SK-N-SH treated with all-trans-retinoic acid at 6 μM for 48 hours (cell line): ENCODE data around the gene UGT1A9.
A peak's percentile ranks its signal among the peaks of the same experiment; 100 is the strongest.
"Not testable (repeated sequence)": the region's sequence is repeated elsewhere in the genome, so short reads cannot be mapped to it uniquely, and the experiment has no call there.

ENCODE experiments used
- ATAC-seq: fragments of 200-7000 bp; cut with Tn5 transposase; 3 replicates; pipeline ENCODE4 v1.9.1; 2020; ENCODE audit warnings: mild to moderate bottlenecking, moderate library complexity
- ARNTL ChIP-seq: fragments of 450-650 bp; formaldehyde crosslinking; IDR thresholded peaks from 2 replicates; pipeline ENCODE4 v1.5.0; 2020; ENCODE audit warnings: low read depth, mild to moderate bottlenecking, moderate library complexity, borderline replicate concordance
- BACH2 ChIP-seq: fragments of 250-450 bp; sonication (Bioruptor Pico); IDR thresholded peaks from 2 replicates; pipeline ENCODE4 v1.9.0; 2021; ENCODE audit warnings: mild to moderate bottlenecking, borderline replicate concordance
- ESRRG ChIP-seq: fragments of 250-450 bp; sonication (Bioruptor Pico); IDR thresholded peaks from 2 replicates; pipeline ENCODE4 v1.6.1; 2021; ENCODE audit warnings: mild to moderate bottlenecking
- GLIS3 ChIP-seq: fragments of 250-450 bp; sonication (Bioruptor Pico); IDR thresholded peaks from 2 replicates; pipeline ENCODE4 v1.5.0; 2020; ENCODE audit warnings: mild to moderate bottlenecking, moderate library complexity
- ISL1 ChIP-seq: fragments of 250-450 bp; sonication (Bioruptor Pico); IDR thresholded peaks from 2 replicates; pipeline ENCODE4 v2.1.2; 2022; ENCODE audit warnings: mild to moderate bottlenecking, moderate library complexity
- RARB ChIP-seq: fragments of 250-450 bp; sonication (Bioruptor Pico); IDR thresholded peaks from 2 replicates; pipeline ENCODE4 v1.8.0; 2021; ENCODE audit warnings: mild to moderate bottlenecking, moderate library complexity
- SNAI2 ChIP-seq: fragments of 250-450 bp; sonication (Bioruptor Pico); IDR thresholded peaks from 2 replicates; pipeline ENCODE4 v1.5.0; 2020; ENCODE audit warnings: mild to moderate bottlenecking, moderate library complexity
- TCF4 ChIP-seq: fragments of 250-450 bp; sonication (Bioruptor Pico); IDR thresholded peaks from 2 replicates; pipeline ENCODE4 v1.8.0; 2021; ENCODE audit warnings: mild to moderate bottlenecking, moderate library complexity, borderline replicate concordance
- TOX ChIP-seq: fragments of 250-450 bp; sonication (Bioruptor Pico); IDR thresholded peaks from 2 replicates; pipeline ENCODE4 v1.8.0; 2021; ENCODE audit warnings: mild to moderate bottlenecking, moderate library complexity, borderline replicate concordance
- ZFP3 ChIP-seq: fragments of 250-450 bp; sonication (Bioruptor Pico); IDR thresholded peaks from 2 replicates; pipeline ENCODE4 v1.5.0; 2020; ENCODE audit warnings: mild to moderate bottlenecking, moderate library complexity
- ZFP30 ChIP-seq: fragments of 450-650 bp; formaldehyde crosslinking; IDR thresholded peaks from 2 replicates; pipeline ENCODE4 v1.5.0; 2022; ENCODE audit warnings: mild to moderate bottlenecking, moderate library complexity
- ZNF70 ChIP-seq: fragments of 450-650 bp; formaldehyde crosslinking; IDR thresholded peaks from 2 replicates; pipeline ENCODE4 v1.5.0; 2020; ENCODE audit warnings: mild to moderate bottlenecking, moderate library complexity
- TF ChIP-seq, protein P1 (sequence below): fragments of 250-450 bp; sonication (Bioruptor Pico); IDR thresholded peaks from 2 replicates; pipeline ENCODE4 v1.5.1; 2020; ENCODE audit warnings: low read depth, mild to moderate bottlenecking, moderate library complexity
- TF ChIP-seq, protein P2 (sequence below): fragments of 250-450 bp; sonication (Bioruptor Pico); IDR thresholded peaks from 2 replicates; pipeline ENCODE4 v1.5.1; 2021; ENCODE audit warnings: mild to moderate bottlenecking, moderate library complexity
- TF ChIP-seq, protein P3 (sequence below): fragments of 250-450 bp; sonication (Bioruptor Pico); IDR thresholded peaks from 2 replicates; pipeline ENCODE4 v1.5.0; 2020; ENCODE audit warnings: mild to moderate bottlenecking, moderate library complexity

UGT1A9 gene

DNA sequence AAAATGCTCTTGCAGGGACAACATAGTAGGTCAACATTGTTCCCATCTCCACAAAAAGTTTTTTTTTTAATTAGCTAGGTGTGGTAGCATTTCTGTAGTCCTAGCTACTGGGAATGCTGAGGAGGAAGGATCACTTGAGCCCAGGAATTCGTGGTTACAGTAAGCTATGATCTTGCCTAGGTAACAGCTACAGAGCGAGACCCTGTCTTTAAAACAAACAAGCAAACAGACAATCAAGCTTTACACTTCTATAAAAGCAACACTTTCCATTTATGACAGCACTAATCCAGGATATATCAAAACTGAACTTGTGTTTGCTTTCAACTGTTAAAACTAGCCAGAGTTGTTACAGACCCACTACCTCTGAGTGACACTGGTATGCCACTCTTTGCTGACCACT, 69.2 kb downstream of the UGT1A9 start (continued):
- TF ChIP-seq, protein P1, sequence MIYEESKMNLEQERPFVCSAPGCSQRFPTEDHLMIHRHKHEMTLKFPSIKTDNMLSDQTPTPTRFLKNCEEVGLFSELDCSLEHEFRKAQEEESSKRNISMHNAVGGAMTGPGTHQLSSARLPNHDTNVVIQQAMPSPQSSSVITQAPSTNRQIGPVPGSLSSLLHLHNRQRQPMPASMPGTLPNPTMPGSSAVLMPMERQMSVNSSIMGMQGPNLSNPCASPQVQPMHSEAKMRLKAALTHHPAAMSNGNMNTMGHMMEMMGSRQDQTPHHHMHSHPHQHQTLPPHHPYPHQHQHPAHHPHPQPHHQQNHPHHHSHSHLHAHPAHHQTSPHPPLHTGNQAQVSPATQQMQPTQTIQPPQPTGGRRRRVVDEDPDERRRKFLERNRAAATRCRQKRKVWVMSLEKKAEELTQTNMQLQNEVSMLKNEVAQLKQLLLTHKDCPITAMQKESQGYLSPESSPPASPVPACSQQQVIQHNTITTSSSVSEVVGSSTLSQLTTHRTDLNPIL (CRISPR knock-in tag): no peak
- no peak for TF ChIP-seq ZNF70 (CRISPR knock-in tag)
- TF ChIP-seq, all 23 proteins: peak for 0

DNA sequence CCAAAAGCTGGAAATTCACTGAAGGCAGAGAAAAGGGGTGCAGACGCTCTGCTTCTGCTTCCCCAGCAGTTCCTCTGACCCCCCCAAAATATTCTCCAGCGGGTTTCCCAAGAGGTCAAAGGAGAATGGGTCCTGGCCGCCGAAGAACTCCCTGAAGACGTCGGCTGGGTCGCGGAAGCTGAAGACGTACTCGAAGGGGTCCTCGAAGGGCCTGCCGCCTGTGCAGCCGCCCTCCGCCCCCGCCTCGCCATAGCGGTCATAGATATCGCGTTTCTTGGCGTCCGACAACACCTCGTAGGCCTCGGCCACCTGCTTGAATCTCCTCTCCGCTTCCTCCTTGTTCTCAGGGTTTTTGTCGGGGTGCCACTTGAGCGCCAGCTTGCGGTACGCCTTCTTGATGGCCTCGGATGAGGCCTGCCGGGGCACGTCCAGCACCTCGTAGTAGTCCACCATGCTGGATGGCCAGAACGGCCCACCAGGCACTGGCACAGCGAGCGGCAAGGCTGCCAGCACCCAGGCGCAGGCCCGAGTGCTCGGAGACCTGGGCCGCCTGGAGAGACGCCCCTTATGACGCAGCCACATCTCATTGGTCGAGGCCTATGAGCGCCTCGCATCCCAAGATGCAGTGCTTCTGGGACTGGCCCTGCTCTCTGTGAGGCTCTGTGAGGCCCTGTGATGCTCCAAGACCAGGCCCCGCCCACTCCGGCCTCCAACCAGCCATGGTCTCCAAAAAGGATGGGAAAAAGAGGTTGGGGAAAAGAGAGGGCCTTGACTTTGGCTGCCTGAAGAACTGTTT, 72.0 kb downstream of the UGT1A9 start:
- ATAC-seq: no peak
- TF ChIP-seq SNAI2 (CRISPR knock-in tag) (no peak), TCF4 (CRISPR knock-in tag) (no peak), BACH2 (CRISPR knock-in tag) (no peak), GLIS3 (CRISPR knock-in tag) (no peak), ZFP30 (CRISPR knock-in tag) (no peak), ESRRG (CRISPR knock-in tag) (no peak), ARNTL (CRISPR knock-in tag) (no peak), ISL1 (CRISPR knock-in tag) (no peak), TOX (no peak), RARB (no peak)
- TF ChIP-seq, protein P2, sequence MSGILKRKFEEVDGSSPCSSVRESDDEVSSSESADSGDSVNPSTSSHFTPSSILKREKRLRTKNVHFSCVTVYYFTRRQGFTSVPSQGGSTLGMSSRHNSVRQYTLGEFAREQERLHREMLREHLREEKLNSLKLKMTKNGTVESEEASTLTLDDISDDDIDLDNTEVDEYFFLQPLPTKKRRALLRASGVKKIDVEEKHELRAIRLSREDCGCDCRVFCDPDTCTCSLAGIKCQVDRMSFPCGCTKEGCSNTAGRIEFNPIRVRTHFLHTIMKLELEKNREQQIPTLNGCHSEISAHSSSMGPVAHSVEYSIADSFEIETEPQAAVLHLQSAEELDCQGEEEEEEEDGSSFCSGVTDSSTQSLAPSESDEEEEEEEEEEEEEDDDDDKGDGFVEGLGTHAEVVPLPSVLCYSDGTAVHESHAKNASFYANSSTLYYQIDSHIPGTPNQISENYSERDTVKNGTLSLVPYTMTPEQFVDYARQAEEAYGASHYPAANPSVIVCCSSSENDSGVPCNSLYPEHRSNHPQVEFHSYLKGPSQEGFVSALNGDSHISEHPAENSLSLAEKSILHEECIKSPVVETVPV (CRISPR knock-in tag): no peak
- TF ChIP-seq, protein P1 (CRISPR knock-in tag): no peak
- TF ChIP-seq, protein P3, sequence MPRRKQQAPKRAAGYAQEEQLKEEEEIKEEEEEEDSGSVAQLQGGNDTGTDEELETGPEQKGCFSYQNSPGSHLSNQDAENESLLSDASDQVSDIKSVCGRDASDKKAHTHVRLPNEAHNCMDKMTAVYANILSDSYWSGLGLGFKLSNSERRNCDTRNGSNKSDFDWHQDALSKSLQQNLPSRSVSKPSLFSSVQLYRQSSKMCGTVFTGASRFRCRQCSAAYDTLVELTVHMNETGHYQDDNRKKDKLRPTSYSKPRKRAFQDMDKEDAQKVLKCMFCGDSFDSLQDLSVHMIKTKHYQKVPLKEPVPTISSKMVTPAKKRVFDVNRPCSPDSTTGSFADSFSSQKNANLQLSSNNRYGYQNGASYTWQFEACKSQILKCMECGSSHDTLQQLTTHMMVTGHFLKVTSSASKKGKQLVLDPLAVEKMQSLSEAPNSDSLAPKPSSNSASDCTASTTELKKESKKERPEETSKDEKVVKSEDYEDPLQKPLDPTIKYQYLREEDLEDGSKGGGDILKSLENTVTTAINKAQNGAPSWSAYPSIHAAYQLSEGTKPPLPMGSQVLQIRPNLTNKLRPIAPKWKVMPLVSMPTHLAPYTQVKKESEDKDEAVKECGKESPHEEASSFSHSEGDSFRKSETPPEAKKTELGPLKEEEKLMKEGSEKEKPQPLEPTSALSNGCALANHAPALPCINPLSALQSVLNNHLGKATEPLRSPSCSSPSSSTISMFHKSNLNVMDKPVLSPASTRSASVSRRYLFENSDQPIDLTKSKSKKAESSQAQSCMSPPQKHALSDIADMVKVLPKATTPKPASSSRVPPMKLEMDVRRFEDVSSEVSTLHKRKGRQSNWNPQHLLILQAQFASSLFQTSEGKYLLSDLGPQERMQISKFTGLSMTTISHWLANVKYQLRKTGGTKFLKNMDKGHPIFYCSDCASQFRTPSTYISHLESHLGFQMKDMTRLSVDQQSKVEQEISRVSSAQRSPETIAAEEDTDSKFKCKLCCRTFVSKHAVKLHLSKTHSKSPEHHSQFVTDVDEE (CRISPR knock-in tag): no peak
- TF ChIP-seq, all 23 proteins: peak for 0

DNA sequence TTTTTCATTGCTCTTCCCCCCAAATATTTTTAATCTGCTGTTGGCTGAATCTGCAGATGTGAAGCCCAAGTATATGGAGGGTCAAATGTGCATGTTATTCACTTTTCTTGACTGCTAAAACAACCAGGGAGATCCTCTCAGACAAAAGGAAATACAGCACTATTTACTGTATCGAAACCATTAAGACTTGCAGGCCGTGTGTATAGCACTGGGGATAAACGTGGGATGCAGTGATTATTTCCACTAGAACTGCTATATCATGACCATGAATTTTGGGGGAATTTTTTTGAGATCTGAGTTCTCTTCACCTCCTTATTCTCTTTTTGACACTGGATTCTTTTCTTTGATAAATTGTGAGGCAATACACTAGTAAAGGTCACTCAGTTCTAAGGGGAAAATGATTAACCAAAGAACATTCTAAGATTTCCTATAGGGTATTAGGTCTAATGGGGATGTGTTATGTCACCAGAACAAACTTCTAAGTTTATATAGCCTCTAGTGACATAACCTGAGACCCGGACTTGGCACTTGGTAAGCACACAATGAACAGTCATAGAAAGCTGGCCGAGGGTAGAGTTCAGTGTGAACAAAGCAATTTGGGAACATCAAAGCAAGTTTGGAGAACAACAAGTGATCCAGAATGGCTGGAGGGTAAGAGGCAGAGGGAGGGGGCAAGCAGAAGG, 73.5 kb downstream of the UGT1A9 start:
- no peak for ATAC-seq
- TF ChIP-seq, protein P1 (CRISPR knock-in tag): no peak
- TF ChIP-seq TCF4 (CRISPR knock-in tag): no peak

DNA sequence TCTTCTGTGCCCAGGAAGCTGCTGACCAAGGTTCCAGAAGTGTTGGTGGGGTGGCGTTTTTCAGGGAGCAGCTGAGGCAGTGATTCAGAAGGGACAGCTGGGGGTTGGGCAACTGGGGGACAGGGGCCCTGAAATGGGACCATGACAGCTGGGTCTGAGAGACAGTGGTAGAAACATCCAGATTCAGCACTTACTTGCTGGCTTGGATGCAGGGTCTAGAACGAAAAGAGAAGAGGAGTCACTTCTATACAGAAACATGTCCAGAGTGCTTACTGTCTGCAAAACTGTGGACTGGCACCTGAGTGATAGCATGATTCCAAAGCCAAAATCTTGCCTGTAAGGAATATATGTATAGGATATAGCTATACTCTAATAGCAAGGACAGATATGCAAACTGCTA, 74.1 kb downstream of the UGT1A9 start:
- ATAC-seq: not testable (repeated sequence)

DNA sequence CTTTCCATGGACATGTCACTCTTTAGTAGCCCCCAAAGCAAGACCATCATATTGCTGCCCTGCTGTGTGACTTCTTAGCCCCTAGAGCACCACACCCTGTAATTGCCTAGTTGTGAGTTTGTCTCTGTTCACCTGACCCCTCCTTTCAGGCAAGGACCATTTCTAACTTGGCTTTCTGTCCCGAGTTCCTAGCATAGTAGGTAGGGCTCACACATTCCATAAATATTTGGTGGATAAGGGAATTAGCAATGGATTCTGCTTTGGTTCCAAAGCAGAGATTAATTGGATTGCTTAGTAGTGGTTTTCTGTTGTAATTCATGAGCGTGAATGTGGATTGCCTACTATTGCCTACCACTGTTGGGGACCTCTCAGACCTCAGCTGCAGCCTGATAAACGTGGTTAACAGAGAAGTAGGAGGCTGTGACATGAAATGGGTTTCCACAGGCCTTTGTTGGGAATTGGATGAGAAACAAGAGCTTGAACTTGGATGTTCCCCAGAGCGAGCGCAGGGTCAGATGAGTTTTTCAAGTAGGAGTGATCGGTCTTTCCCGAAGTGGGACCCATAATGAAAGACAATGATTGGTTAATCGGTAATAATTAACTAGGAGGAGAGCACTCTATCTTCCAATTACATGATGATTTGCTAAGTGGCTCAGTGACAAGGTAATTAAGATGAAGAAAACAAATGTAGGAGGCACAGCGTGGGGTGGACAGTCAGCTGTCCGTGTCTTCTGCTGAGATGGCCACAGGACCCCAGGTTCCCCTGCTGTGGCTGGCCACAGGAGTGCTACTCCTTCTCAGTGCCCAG, 75.0 kb downstream of the UGT1A9 start:
- TF ChIP-seq ZFP3 (CRISPR knock-in tag) (no peak), ISL1 (CRISPR knock-in tag) (peak; percentile 47), ZFP30 (CRISPR knock-in tag) (no peak)
- no peak for ATAC-seq
